Natural killer cell (primary cell): Measurements from ENCODE around the gene ARL6. TPM values are rescaled to one million over a fixed set of nuclear protein-coding genes. Genes with fewer than 3 reads are reported as not detected.

Experiments used
- ATAC-seq, 3 donors: fragments of 150-1000 bp in 2 of 3; fragments of 200-7000 bp in 1 of 3; cut with Tn5 transposase; 1 replicate in 1 of 3; 2 replicates in 2 of 3; pipeline ENCODE4 v1.10.0; 2021; ENCODE audit warnings: mild to moderate bottlenecking in 2 of 3, moderate library complexity in 2 of 3
- DNase-seq, 2 donors: peaks; one replicate each; pipeline versions ENCODE4 v3.0.0 to v3.0.0-alpha.2; 2013 to 2021; ENCODE audit warnings: mixed read lengths in 1 of 2
- H3K27ac ChIP-seq: one replicate; pipeline ENCODE4 v1.5.1; 2013; ENCODE audit warnings: mild to moderate bottlenecking, low read length
- H3K27me3 ChIP-seq: one replicate; pipeline ENCODE4 v1.6.1; 2013; ENCODE audit warnings: low read length; ENCODE audit not compliant: control insufficient read depth, insufficient read depth
- H3K36me3 ChIP-seq: one replicate; pipeline ENCODE4 v1.6.1; 2013; ENCODE audit warnings: low read length; ENCODE audit not compliant: control insufficient read depth, insufficient read depth
- H3K4me1 ChIP-seq: one replicate; pipeline ENCODE4 v1.6.1; 2013; ENCODE audit warnings: low read length; ENCODE audit not compliant: control insufficient read depth, insufficient read depth
- H3K4me3 ChIP-seq: one replicate; pipeline ENCODE4 v1.5.1; 2013; ENCODE audit warnings: low read length
- H3K9me3 ChIP-seq: one replicate; pipeline ENCODE4 v1.6.1; 2013; ENCODE audit warnings: low read length; ENCODE audit not compliant: control insufficient read depth, insufficient read depth
- H3K27ac Mint-ChIP-seq, 2 donors: one replicate each; pipeline ENCODE4 v1.8.0; 2022; ENCODE audit warnings: mild to moderate bottlenecking in 2 of 2, mixed read lengths in 2 of 2, moderate library complexity in 1 of 2
- H3K27me3 Mint-ChIP-seq, 2 donors: one replicate each; pipeline ENCODE4 v1.8.0; 2022; ENCODE audit warnings: low read depth in 2 of 2, mixed read lengths in 2 of 2
- H3K36me3 Mint-ChIP-seq: one replicate; pipeline ENCODE4 v1.8.0; 2022; ENCODE audit warnings: mixed read lengths
- H3K4me1 Mint-ChIP-seq, 2 donors: one replicate each; pipeline ENCODE4 v1.8.0; 2022; ENCODE audit warnings: mixed read lengths in 2 of 2
- H3K4me3 Mint-ChIP-seq: one replicate; pipeline ENCODE4 v1.8.0; 2022; ENCODE audit warnings: mild to moderate bottlenecking, moderate library complexity, mixed read lengths
- H3K9me3 Mint-ChIP-seq, 2 donors: one replicate each; pipeline ENCODE4 v1.8.0; 2022; ENCODE audit warnings: mixed read lengths in 2 of 2
- CTCF ChIP-seq: fragments of 200-600 bp; IDR thresholded peaks from one replicate; pipeline ENCODE4 v1.8.0; 2022; ENCODE audit warnings: antibody characterized with exemption
- WGBS: methylation state at CpG from one replicate; pipeline ENCODE4 v1.1.7; 2013; ENCODE audit warnings: missing lambda C conversion rate; ENCODE audit not compliant: insufficient coverage; 5-methylcytosine and 5-hydroxymethylcytosine counted together
- intact Hi-C: fragments of 100-400 bp; cut with micrococcal nuclease; formaldehyde crosslinking; loops from one replicate; pipeline ENCODE4 v1.14.2; 2022
- total RNA-seq, 4 donors: library from RNA; stranded (reverse); fragments of 120-200 nt in 1 of 4; gene quantifications; one replicate each; pipeline versions ENCODE4 v1.2.3 to v1.2.4, GENCODE V29; 2013 to 2022

ARL6 gene
- total RNA-seq, 3 donors from 2014 or later (not counting 1 experiment from before 2014, with no cell fraction given), result 2.1 to 4.9 (median 2.3) TPM

GRCh38 chr3:97804471-97804870, 39.9 kb downstream of the ARL6 start:
- Histone ChIP-seq H3K4me1 (no peaks in the 10 kb centered on the region), H3K27me3 (peaks cover 2% of the 10 kb centered on the region), H3K9me3 (no peaks in the 10 kb centered on the region), H3K36me3 (no peaks in the 10 kb centered on the region), H3K27ac (no peak overlapping the region), H3K4me3 (no peak overlapping the region)
- H3K27ac Mint-ChIP-seq, result no peak overlapping the region
- ATAC-seq (no peak), DNase-seq (no peak)
- H3K4me1 Mint-ChIP-seq, result no peaks in the 10 kb centered on the region
- H3K9me3 Mint-ChIP-seq, result no peaks in the 10 kb centered on the region
- H3K36me3 Mint-ChIP-seq, result no peaks in the 10 kb centered on the region
- intact Hi-C loops, result no loop called here
- WGBS, result no CpG with 5 or more reads among the region's 3 CpGs
- H3K27me3 Mint-ChIP-seq, result peaks cover 5 to 14% of the 10 kb centered on the region in 2 donors
- no peak overlapping the region for H3K4me3 Mint-ChIP-seq
- TF ChIP-seq CTCF, result no peak

- no peaks in the 10 kb centered on the region for H3K4me1 ChIP-seq
- peaks cover 2% of the 10 kb centered on the region for H3K27me3 ChIP-seq
- H3K9me3 ChIP-seq, result no peaks in the 10 kb centered on the region
- no peak overlapping the region for H3K4me3 ChIP-seq
- no peak for ATAC-seq
- H3K27ac ChIP-seq, result no peak overlapping the region
- intact Hi-C loops, result no loop called here
- H3K36me3 ChIP-seq, result no peaks in the 10 kb centered on the region
- no peak overlapping the region for H3K27ac Mint-ChIP-seq
- 83% methylated on average over 1 of the region's 2 CpGs for WGBS
- H3K27me3 Mint-ChIP-seq, result peaks cover 8 to 14% of the 10 kb centered on the region in 2 donors
- no peaks in the 10 kb centered on the region for H3K4me1 Mint-ChIP-seq
- no peak for TF ChIP-seq CTCF
- no peaks in the 10 kb centered on the region for H3K9me3 Mint-ChIP-seq
- H3K4me3 Mint-ChIP-seq, result no peak overlapping the region
- H3K36me3 Mint-ChIP-seq, result no peaks in the 10 kb centered on the region
- DNase-seq, result no peak
Measured at GRCh38 chr3:97810779-97811390, 46.3 kb downstream of the ARL6 start.

- Mint-ChIP-seq H3K36me3 (no peaks in the 10 kb centered on the region), H3K9me3 (no peaks in the 10 kb centered on the region), H3K4me3 (no peak overlapping the region), H3K27me3 (peaks cover 17 to 29% of the 10 kb centered on the region in 2 donors), H3K27ac (no peak overlapping the region), H3K4me1 (no peaks in the 10 kb centered on the region)
- intact Hi-C loops, result no loop called here
- Histone ChIP-seq H3K9me3 (no peaks in the 10 kb centered on the region), H3K4me1 (no peaks in the 10 kb centered on the region), H3K36me3 (no peaks in the 10 kb centered on the region), H3K27me3 (no peaks in the 10 kb centered on the region), H3K4me3 (no peak overlapping the region), H3K27ac (no peak overlapping the region)
- ATAC-seq (peak in 1 of 3 donors; percentile 40), DNase-seq (peak in 1 of 2 donors; percentile 41)
- no peak for TF ChIP-seq CTCF
- WGBS, result 22% methylated on average over 1 of the region's 1 CpG
Measured at GRCh38 chr3:97815149-97815917, 50.8 kb downstream of the ARL6 start.
